HepG2 (cell line): ENCODE measurements around the gene NUDT7. TPM values are rescaled to one million over a fixed set of nuclear protein-coding genes. Genes with fewer than 3 reads are reported as not detected.

Source experiments
- ATAC-seq: fragments of 200-7000 bp; cut with Tn5 transposase; 3 replicates; pipeline ENCODE4 v1.9.1; 2020; ENCODE audit warnings: mild to moderate bottlenecking, moderate library complexity
- BruUV-seq: library from RNA; stranded (reverse); fragments of 400-500 nt; replicated peaks from 2 replicates; lab custom pipeline; 2021; lab: Mats Ljungman, UMichigan
- CTCF ChIA-PET: fragments of 300-600 bp; formaldehyde crosslinking; extraction: SDS; loops from one replicate; lab custom pipeline; 2021; ENCODE audit warnings: low total read pairs, inconsistent platforms, low intra/inter-chr PET ratio; lab: Yijun Ruan, JAX
- POLR2A ChIA-PET: fragments of 350-600 bp; sonication (Branson Sonifier 250); formaldehyde crosslinking; loops from one replicate; lab custom pipeline; 2020; ENCODE audit warnings: antibody characterized with exemption, inconsistent platforms; lab: Yijun Ruan, JAX
- DNase-seq: peaks from one replicate; pipeline ENCODE4 v3.0.0-alpha.2; 2015; ENCODE audit warnings: low spot score
- FAIRE-seq: peaks from 3 replicates; lab custom pipeline; 2011; peaks lifted over from hg19 to GRCh38; lab: Jason Lieb, UNC
- H2AFZ ChIP-seq: one replicate; pipeline ENCODE4 v1.6.1; 2011; ENCODE audit warnings: low read length, inconsistent platforms
- H3K27ac ChIP-seq: fragments of 300-600 bp; 3 replicates; pipeline ENCODE4 v1.8.0; 2011; ENCODE audit warnings: mixed run types, mild to moderate bottlenecking, mixed read lengths, low read length, inconsistent platforms; ENCODE audit not compliant: insufficient read depth; ENCODE audit errors: extremely low read length
- H3K27me3 ChIP-seq, 2 experiments: fragments of 200-600 bp in 1 of 2; 2 replicates in 1 of 2; 3 replicates in 1 of 2; pipeline versions ENCODE4 v1.6.0 to v1.8.0; 2011; ENCODE audit warnings: low read length in 2 of 2, mild to moderate bottlenecking in 2 of 2, moderate library complexity in 2 of 2, inconsistent platforms in 1 of 2; ENCODE audit not compliant: insufficient read depth in 2 of 2, control insufficient read depth in 1 of 2
- H3K36me3 ChIP-seq, 2 experiments: fragments of 200-600 bp in 1 of 2; replicated peaks in 1 of 2; 2 replicates in 1 of 2; 3 replicates in 1 of 2; pipeline versions ENCODE4 v1.5.1 to v1.8.0; 2011; ENCODE audit warnings: low read length in 2 of 2, inconsistent platforms in 1 of 2; ENCODE audit not compliant: insufficient read depth in 2 of 2, control insufficient read depth in 1 of 2
- H3K4me1 ChIP-seq: 2 replicates; pipeline ENCODE4 v1.5.1; 2012; ENCODE audit warnings: low read length, inconsistent platforms; ENCODE audit not compliant: insufficient read depth
- H3K4me2 ChIP-seq: 2 replicates; pipeline ENCODE4 v1.6.0; 2011; ENCODE audit warnings: low read depth, low read length, inconsistent platforms
- H3K4me3 ChIP-seq, 3 experiments: fragments of 200-600 bp in 1 of 3; sonication (generic), shearing (Covaris generic) in 1 of 3; replicated peaks in 1 of 3; 2 replicates each; pipeline ENCODE4 v1.5.1; 2011 to 2016; ENCODE audit warnings: low read length in 3 of 3, inconsistent platforms in 2 of 3, low read depth in 2 of 3, mild to moderate bottlenecking in 2 of 3, control low read depth in 1 of 3, mixed read lengths in 1 of 3; ENCODE audit not compliant: insufficient read depth in 1 of 3
- H3K79me2 ChIP-seq: one replicate; pipeline ENCODE4 v1.6.1; 2011; ENCODE audit warnings: low read length, inconsistent platforms; ENCODE audit not compliant: insufficient read depth
- H3K9ac ChIP-seq: 2 replicates; pipeline ENCODE4 v1.6.0; 2011; ENCODE audit warnings: mild to moderate bottlenecking, low read depth, low read length, inconsistent platforms; ENCODE audit not compliant: insufficient read depth
- H3K9me3 ChIP-seq: 2 replicates; pipeline ENCODE4 v1.5.1; 2012; ENCODE audit warnings: mild to moderate bottlenecking, low read length
- H4K20me1 ChIP-seq: 2 replicates; pipeline ENCODE4 v1.6.0; 2011; ENCODE audit warnings: inconsistent platforms, mild to moderate bottlenecking, low read length, moderate library complexity; ENCODE audit not compliant: insufficient read depth
- ARNTL ChIP-seq: sonication (generic); formaldehyde crosslinking; IDR thresholded peaks from 2 replicates; pipeline ENCODE4 v1.4.0; 2020; ENCODE audit warnings: mild to moderate bottlenecking, missing genetic modification reagents
- ATF1 ChIP-seq: IDR thresholded peaks from 2 replicates; pipeline ENCODE4 v1.6.1; 2016; ENCODE audit warnings: mild to moderate bottlenecking, control low read depth
- ATF7-NPFF ChIP-seq: sonication (generic); formaldehyde crosslinking; IDR thresholded peaks from 2 replicates; pipeline ENCODE4 v1.8.1; 2023; ENCODE audit warnings: mild to moderate bottlenecking, low read depth, missing genetic modification reagents, moderate library complexity
- ELK4 ChIP-seq: sonication (generic); formaldehyde crosslinking; IDR thresholded peaks from 2 replicates; pipeline ENCODE4 v1.9.0; 2021; ENCODE audit warnings: missing genetic modification reagents, borderline replicate concordance
- ESRRA ChIP-seq: sonication (generic); formaldehyde crosslinking; IDR thresholded peaks from 2 replicates; pipeline ENCODE4 v1.5.1; 2020; ENCODE audit warnings: mild to moderate bottlenecking, low read depth, missing genetic modification reagents
- IRF1 ChIP-seq: sonication (generic); formaldehyde crosslinking; IDR thresholded peaks from 2 replicates; pipeline ENCODE4 v1.4.0; 2020; ENCODE audit warnings: low read depth, mild to moderate bottlenecking, missing genetic modification reagents
- SNRNP70 ChIP-seq: fragments of 200-400 bp; formaldehyde crosslinking; IDR thresholded peaks from 2 replicates; pipeline ENCODE4 v1.6.1; 2017; ENCODE audit warnings: mild to moderate bottlenecking, low read depth, low read length, moderate library complexity
- SRSF9 ChIP-seq: fragments of 200-400 bp; formaldehyde crosslinking; IDR thresholded peaks from 2 replicates; pipeline ENCODE4 v1.6.1; 2018; ENCODE audit warnings: borderline replicate concordance, mild to moderate bottlenecking, low read depth, low read length; ENCODE audit not compliant: insufficient read depth, poor library complexity, severe bottlenecking
- TBX2 ChIP-seq: sonication (generic); formaldehyde crosslinking; IDR thresholded peaks from 2 replicates; pipeline ENCODE4 v1.5.0; 2020; ENCODE audit warnings: missing genetic modification reagents, mild to moderate bottlenecking, borderline replicate concordance
- ZBTB14 ChIP-seq: sonication (generic); formaldehyde crosslinking; IDR thresholded peaks from 2 replicates; pipeline ENCODE4 v1.4.0; 2020; ENCODE audit warnings: missing genetic modification reagents
- ZBTB37 ChIP-seq: sonication (generic); formaldehyde crosslinking; IDR thresholded peaks from 2 replicates; pipeline ENCODE4 v1.4.0; 2020; ENCODE audit warnings: mild to moderate bottlenecking, missing genetic modification reagents
- ZNF124 ChIP-seq: sonication (generic); formaldehyde crosslinking; IDR thresholded peaks from 2 replicates; pipeline ENCODE4 v1.4.0; 2020; ENCODE audit warnings: missing genetic modification reagents
- ZNF704 ChIP-seq: sonication (generic); formaldehyde crosslinking; IDR thresholded peaks from 2 replicates; pipeline ENCODE4 v1.8.1; 2023; ENCODE audit warnings: mild to moderate bottlenecking, inconsistent platforms, moderate library complexity, missing genetic modification reagents, borderline replicate concordance
- WGBS: methylation state at CpG from one replicate; pipeline ENCODE4 v1.1.6; 2017; ENCODE audit warnings: low lambda C conversion rate; 5-methylcytosine and 5-hydroxymethylcytosine counted together
- in situ Hi-C: cut with HindIII; loops from 2 replicates; pipeline ENCODE4 v1.10.0; 2017; ENCODE audit warnings: low pct_unique_long_range_greater_than_20kb; ENCODE audit not compliant: extremely low pct_ligation_motif_present
- intact Hi-C: fragments of 100-400 bp; cut with micrococcal nuclease; formaldehyde crosslinking; loops from one replicate; pipeline ENCODE4 v1.10.0; 2022; ENCODE audit not compliant: unreplicated experiment
- polyA plus RNA-seq, 8 experiments: library from polyadenylated mRNA; depleted of rRNA in 3 of 8; stranded (reverse) in 7 of 8; unstranded in 1 of 8; fragments of >200 nt; fragmentation: Illumina TruSeq in 4 of 8; extraction: Trizol in 4 of 8; gene quantifications; 2 replicates each; pipeline versions ENCODE4 v1.2.1 to v1.2.3, GENCODE V29; 2011 to 2016; ENCODE audit warnings: low read depth in 4 of 8, missing spikeins in 1 of 8, mixed read lengths in 1 of 8; ENCODE audit not compliant: insufficient read depth in 1 of 8
- total RNA-seq, 5 experiments: library from RNA; depleted of rRNA; stranded (reverse); fragments of >200 nt; fragmentation: Illumina TruSeq; extraction: Trizol; gene quantifications; 2 replicates each; pipeline ENCODE4 v1.2.3, GENCODE V29; 2016; ENCODE audit warnings: low read depth in 1 of 5

The NUDT7 gene
- total and polyA plus RNA-seq, 2 of the 13 experiments (the other 11 are each of a cell fraction or from before 2014, with no cell fraction given): 14.3 to 23.9 TPM

GRCh38 chr16:77679901-77680300 is 42.4 kb upstream of the NUDT7 start:
- Histone ChIP-seq H4K20me1 (no peaks in the 10 kb centered on the region), H3K36me3 (no peaks in the 10 kb centered on the region), H3K27ac (no peak overlapping the region), H2AFZ (no peak overlapping the region), H3K4me3 (no peak overlapping the region), H3K4me2 (no peak overlapping the region), H3K4me1 (no peaks in the 10 kb centered on the region), H3K9me3 (no peaks in the 10 kb centered on the region), H3K79me2 (no peaks in the 10 kb centered on the region), H3K27me3 (peaks cover 0 to 12% of the 10 kb centered on the region in 2 experiments; a peak in 4 of 5 replicates), H3K9ac (no peak overlapping the region)
- ATAC-seq (no peak), DNase-seq (no peak), FAIRE-seq (peak; percentile 12)
- CTCF ChIA-PET: no interaction called here
- POLR2A ChIA-PET: no interaction called here
- 3% methylated on average over 3 of the region's 3 CpGs for WGBS
- TF ChIP-seq ATF1 (CRISPR knock-in tag) (no peak), ZBTB14 (CRISPR knock-in tag) (no peak), TBX2 (CRISPR knock-in tag) (no peak), ESRRA (no peak), ELK4 (CRISPR knock-in tag) (no peak), ATF7-NPFF (CRISPR knock-in tag) (no peak), SNRNP70 (no peak), ZNF124 (CRISPR knock-in tag) (no peak), IRF1 (CRISPR knock-in tag) (no peak), ZBTB37 (no peak), SRSF9 (no peak), ARNTL (CRISPR knock-in tag) (no peak), ZNF704 (no peak)
- intact Hi-C loops: loop anchor here (5.0 kb wide), 1 partner anchor 412 kb away; no protein-coding TSS in a partner anchor
- BruUV-seq: no TSS peak
- in situ Hi-C loops: loop anchor here (5.0 kb wide), 3 partner anchors 97 to 417 kb away; partner anchors contain the start of gene WWOX
